SK-N-SH treated with all-trans-retinoic acid at 6 μM for 48 hours (cell line): Measurements from ENCODE around the gene LSM12.

ENCODE experiments used
- BACH2 ChIP-seq: fragments of 250-450 bp; sonication (Bioruptor Pico); IDR thresholded peaks from 2 replicates; pipeline ENCODE4 v1.9.0; 2021; ENCODE audit warnings: mild to moderate bottlenecking, borderline replicate concordance
- CSDC2 ChIP-seq: fragments of 250-450 bp; sonication (Bioruptor Pico); IDR thresholded peaks from 2 replicates; pipeline ENCODE4 v1.5.0; 2020; ENCODE audit warnings: mild to moderate bottlenecking, moderate library complexity
- PATZ1 ChIP-seq: fragments of 250-450 bp; sonication (Bioruptor Pico); IDR thresholded peaks from 2 replicates; pipeline ENCODE4 v1.8.0; 2020; ENCODE audit warnings: mild to moderate bottlenecking, moderate library complexity, borderline replicate concordance
- POU6F1 ChIP-seq: fragments of 250-450 bp; sonication (Bioruptor Pico); IDR thresholded peaks from 2 replicates; pipeline ENCODE4 v1.8.0; 2021; ENCODE audit warnings: low read depth, mild to moderate bottlenecking, moderate library complexity, borderline replicate concordance
- PPARA ChIP-seq: fragments of 250-450 bp; sonication (Bioruptor Pico); IDR thresholded peaks from 2 replicates; pipeline ENCODE4 v1.5.0; 2020; ENCODE audit warnings: mild to moderate bottlenecking, borderline replicate concordance
- RARB ChIP-seq: fragments of 250-450 bp; sonication (Bioruptor Pico); IDR thresholded peaks from 2 replicates; pipeline ENCODE4 v1.8.0; 2021; ENCODE audit warnings: mild to moderate bottlenecking, moderate library complexity
- SNAI2 ChIP-seq: fragments of 250-450 bp; sonication (Bioruptor Pico); IDR thresholded peaks from 2 replicates; pipeline ENCODE4 v1.5.0; 2020; ENCODE audit warnings: mild to moderate bottlenecking, moderate library complexity
- TOX ChIP-seq: fragments of 250-450 bp; sonication (Bioruptor Pico); IDR thresholded peaks from 2 replicates; pipeline ENCODE4 v1.8.0; 2021; ENCODE audit warnings: mild to moderate bottlenecking, moderate library complexity, borderline replicate concordance
- TSHZ2 ChIP-seq: fragments of 250-450 bp; sonication (Bioruptor Pico); IDR thresholded peaks from 2 replicates; pipeline ENCODE4 v1.5.0; 2020; ENCODE audit warnings: mild to moderate bottlenecking, moderate library complexity
- ZC3H10 ChIP-seq: fragments of 250-450 bp; sonication (Bioruptor Pico); IDR thresholded peaks from 2 replicates; pipeline ENCODE4 v1.5.1; 2021; ENCODE audit warnings: mild to moderate bottlenecking, moderate library complexity
- ZFP3 ChIP-seq: fragments of 250-450 bp; sonication (Bioruptor Pico); IDR thresholded peaks from 2 replicates; pipeline ENCODE4 v1.5.0; 2020; ENCODE audit warnings: mild to moderate bottlenecking, moderate library complexity
- ZNF565 ChIP-seq: fragments of 450-650 bp; formaldehyde crosslinking; conservative IDR thresholded peaks from 2 replicates; pipeline ENCODE4 v1.5.0; 2020; ENCODE audit warnings: low read depth, mild to moderate bottlenecking, moderate library complexity
- ZNF8 ChIP-seq: fragments of 450-650 bp; formaldehyde crosslinking; IDR thresholded peaks from 2 replicates; pipeline ENCODE4 v1.5.0; 2020; ENCODE audit warnings: mild to moderate bottlenecking, moderate library complexity

- TF ChIP-seq ZC3H10 (no peak), PATZ1 (no peak), CSDC2 (no peak), ZNF565 (CRISPR knock-in tag) (no peak), RARB (no peak), ZFP3 (CRISPR knock-in tag) (no peak), TSHZ2 (CRISPR knock-in tag) (no peak), POU6F1 (CRISPR knock-in tag) (no peak), ZNF8 (no peak), SNAI2 (no peak), PPARA (CRISPR knock-in tag) (no peak), BACH2 (CRISPR knock-in tag) (no peak), TOX (CRISPR knock-in tag) (no peak)
These were observed 19.4 kb upstream of the LSM12 start for GRCh38 chr17:44085908-44086307.
